Progenitor cell of endocrine pancreas (in vitro differentiated cells): ENCODE data around the gene DGKI. TPM values are rescaled to one million over a fixed set of nuclear protein-coding genes. Genes with fewer than 3 reads are reported as not detected.
"Not testable (repeated sequence)": the region's sequence is repeated elsewhere in the genome, so short reads cannot be mapped to it uniquely, and the experiment has no call there.

ENCODE experiments used
- DNase-seq: peaks from one replicate; pipeline ENCODE4 v3.0.0; 2021; ENCODE audit warnings: low spot score; ENCODE audit not compliant: unreplicated experiment
- H3K27ac Mint-ChIP-seq: 2 replicates; pipeline ENCODE4 v1.8.0; 2021; ENCODE audit warnings: mild to moderate bottlenecking, moderate library complexity, mixed read lengths
- H3K27me3 Mint-ChIP-seq: 2 replicates; pipeline ENCODE4 v1.8.0; 2021; ENCODE audit warnings: mixed read lengths
- H3K36me3 Mint-ChIP-seq: 2 replicates; pipeline ENCODE4 v1.8.0; 2022; ENCODE audit warnings: mixed read lengths; ENCODE audit not compliant: insufficient read depth
- H3K4me1 Mint-ChIP-seq: 2 replicates; pipeline ENCODE4 v1.8.0; 2021; ENCODE audit warnings: low read depth, mixed read lengths
- H3K4me3 Mint-ChIP-seq: 2 replicates; pipeline ENCODE4 v1.8.0; 2021; ENCODE audit warnings: low read depth, mild to moderate bottlenecking, moderate library complexity, mixed read lengths
- H3K9me3 Mint-ChIP-seq: 2 replicates; pipeline ENCODE4 v1.8.0; 2021; ENCODE audit warnings: low read depth, mixed read lengths
- CTCF ChIP-seq: fragments of 200-600 bp; sonication (generic); IDR thresholded peaks from one replicate; pipeline ENCODE4 v1.5.0; 2021; ENCODE audit warnings: antibody characterized with exemption, mild to moderate bottlenecking; ENCODE audit not compliant: unreplicated experiment
- total RNA-seq: library from RNA; stranded (reverse); gene quantifications from 2 replicates; pipeline ENCODE4 v1.2.1, GENCODE V29; 2021

DGKI gene
- total RNA-seq, 1 donor from 2014 or later, result 0.41 TPM

GRCh38 chr7:137449016-137449415, 397.8 kb downstream of the DGKI start:
- no peaks in the 10 kb centered on the region for H3K36me3 Mint-ChIP-seq
- no peaks in the 10 kb centered on the region for H3K9me3 Mint-ChIP-seq
- DNase-seq, result no peak
- no peaks in the 10 kb centered on the region for H3K4me1 Mint-ChIP-seq
- TF ChIP-seq CTCF, result no peak
- H3K27ac Mint-ChIP-seq, result no peak overlapping the region
- H3K27me3 Mint-ChIP-seq, result no peaks in the 10 kb centered on the region
- H3K4me3 Mint-ChIP-seq, result no peak overlapping the region

- H3K27ac Mint-ChIP-seq, H3K4me3 Mint-ChIP-seq, H3K27me3 Mint-ChIP-seq, H3K9me3 Mint-ChIP-seq, H3K36me3 Mint-ChIP-seq, H3K4me1 Mint-ChIP-seq, DNase-seq: not testable (repeated sequence)
Observed at GRCh38 chr7:137448572-137448971, 398.2 kb downstream of the DGKI start.

GRCh38 chr7:137446025-137446424, 400.7 kb downstream of the DGKI start:
- Mint-ChIP-seq H3K27me3 (no peaks in the 10 kb centered on the region), H3K4me1 (no peaks in the 10 kb centered on the region), H3K9me3 (no peaks in the 10 kb centered on the region), H3K4me3 (no peak overlapping the region), H3K27ac (no peak overlapping the region), H3K36me3 (no peaks in the 10 kb centered on the region)
- TF ChIP-seq CTCF, result no peak
- no peak for DNase-seq

- H3K4me3 Mint-ChIP-seq, result no peak overlapping the region
Observed at GRCh38 chr7:137445268-137445667, 401.5 kb downstream of the DGKI start.

GRCh38 chr7:137443616-137444015, 403.2 kb downstream of the DGKI start:
- Mint-ChIP-seq H3K4me1 (peaks cover 8% of the 10 kb centered on the region), H3K36me3 (no peaks in the 10 kb centered on the region), H3K27ac (no peak overlapping the region), H3K4me3 (no peak overlapping the region), H3K27me3 (no peaks in the 10 kb centered on the region), H3K9me3 (no peaks in the 10 kb centered on the region)
- TF ChIP-seq CTCF, result no peak
- DNase-seq, result no peak

More at GRCh38 chr7:137445268-137445667, 401.5 kb downstream of the DGKI start:
- no peaks in the 10 kb centered on the region for H3K9me3 Mint-ChIP-seq
- peaks cover 2% of the 10 kb centered on the region for H3K4me1 Mint-ChIP-seq
- TF ChIP-seq CTCF, result no peak
- H3K36me3 Mint-ChIP-seq, result no peaks in the 10 kb centered on the region
- no peak overlapping the region for H3K27ac Mint-ChIP-seq
- no peaks in the 10 kb centered on the region for H3K27me3 Mint-ChIP-seq
- DNase-seq, result no peak

- TF ChIP-seq CTCF, result no peak
Observed at GRCh38 chr7:137441451-137441850, 405.3 kb downstream of the DGKI start.

More at GRCh38 chr7:137441451-137441850, 405.3 kb downstream of the DGKI start:
- H3K9me3 Mint-ChIP-seq, result no peaks in the 10 kb centered on the region
- H3K27me3 Mint-ChIP-seq, result no peaks in the 10 kb centered on the region
- H3K4me1 Mint-ChIP-seq, result peaks cover 8% of the 10 kb centered on the region
- H3K36me3 Mint-ChIP-seq, result no peaks in the 10 kb centered on the region
- DNase-seq, result no peak
- no peak overlapping the region for H3K4me3 Mint-ChIP-seq
- no peak overlapping the region for H3K27ac Mint-ChIP-seq
